Activated T-cell treated with anti-CD3 and anti-CD28 coated beads, Interleukin-2, amount 50 U/mL, for 24 hours (primary cell): Measurements from ENCODE around the gene ACAP3.

ENCODE experiments used
- DNase-seq: peaks from one replicate; pipeline ENCODE4 v3.0.0-alpha.2; 2020
- H3K27ac Mint-ChIP-seq: 2 replicates; pipeline ENCODE4 v1.8.0; 2020; ENCODE audit warnings: mild to moderate bottlenecking, mixed read lengths
- H3K27me3 Mint-ChIP-seq: 2 replicates; pipeline ENCODE4 v1.8.0; 2020; ENCODE audit warnings: mixed read lengths
- H3K36me3 Mint-ChIP-seq: 2 replicates; pipeline ENCODE4 v1.8.0; 2020; ENCODE audit warnings: low read depth, mixed read lengths
- H3K4me1 Mint-ChIP-seq: 2 replicates; pipeline ENCODE4 v1.8.0; 2020; ENCODE audit warnings: low read depth, mixed read lengths
- H3K4me3 Mint-ChIP-seq: 2 replicates; pipeline ENCODE4 v1.8.0; 2020; ENCODE audit warnings: mild to moderate bottlenecking, moderate library complexity, mixed read lengths
- H3K9me3 Mint-ChIP-seq: 2 replicates; pipeline ENCODE4 v1.8.0; 2020; ENCODE audit warnings: mixed read lengths

ACAP3 gene

GRCh38 chr1:1273209-1273511, 34.6 kb downstream of the ACAP3 start:
- Mint-ChIP-seq H3K4me3 (peak overlapping the region; percentile 91), H3K27ac (peak overlapping the region; percentile 94), H3K4me1 (peaks cover 41% of the 10 kb centered on the region), H3K27me3 (no peaks in the 10 kb centered on the region), H3K36me3 (peaks cover 44% of the 10 kb centered on the region), H3K9me3 (no peaks in the 10 kb centered on the region)
- no peak for DNase-seq

- peaks cover 41% of the 10 kb centered on the region for H3K4me1 Mint-ChIP-seq
- peak overlapping the region; percentile 94 for H3K27ac Mint-ChIP-seq
- DNase-seq: no peak
- no peaks in the 10 kb centered on the region for H3K27me3 Mint-ChIP-seq
- no peaks in the 10 kb centered on the region for H3K9me3 Mint-ChIP-seq
- H3K36me3 Mint-ChIP-seq: peaks cover 48% of the 10 kb centered on the region
- H3K4me3 Mint-ChIP-seq: peak overlapping the region; percentile 91
These were observed 35.2 kb downstream of the ACAP3 start for GRCh38 chr1:1272341-1273208.

GRCh38 chr1:1270813-1271212, 36.9 kb downstream of the ACAP3 start:
- Mint-ChIP-seq H3K4me3 (peak overlapping the region; percentile 91), H3K27me3 (no peaks in the 10 kb centered on the region), H3K4me1 (peaks cover 45% of the 10 kb centered on the region), H3K36me3 (peaks cover 61% of the 10 kb centered on the region), H3K9me3 (no peaks in the 10 kb centered on the region), H3K27ac (peak overlapping the region; percentile 86)
- no peak for DNase-seq

GRCh38 chr1:1268284-1268682, 39.4 kb downstream of the ACAP3 start:
- no peak for DNase-seq
- no peaks in the 10 kb centered on the region for H3K27me3 Mint-ChIP-seq
- no peak overlapping the region for H3K4me3 Mint-ChIP-seq
- H3K27ac Mint-ChIP-seq: peak overlapping the region; percentile 50
- H3K36me3 Mint-ChIP-seq: peaks cover 86% of the 10 kb centered on the region
- H3K4me1 Mint-ChIP-seq: peaks cover 39% of the 10 kb centered on the region
- no peaks in the 10 kb centered on the region for H3K9me3 Mint-ChIP-seq

GRCh38 chr1:1267488-1268283, 40.0 kb downstream of the ACAP3 start:
- Mint-ChIP-seq H3K4me1 (peaks cover 40% of the 10 kb centered on the region), H3K27ac (peak overlapping the region; percentile 67), H3K4me3 (no peak overlapping the region), H3K36me3 (peaks cover 86% of the 10 kb centered on the region), H3K9me3 (no peaks in the 10 kb centered on the region), H3K27me3 (no peaks in the 10 kb centered on the region)
- no peak for DNase-seq

- Mint-ChIP-seq H3K4me1 (peaks cover 26% of the 10 kb centered on the region), H3K9me3 (no peaks in the 10 kb centered on the region), H3K36me3 (peaks cover 88% of the 10 kb centered on the region), H3K27me3 (no peaks in the 10 kb centered on the region), H3K4me3 (no peak overlapping the region), H3K27ac (peak overlapping the region; percentile 26)
- no peak for DNase-seq
These were observed 42.9 kb downstream of the ACAP3 start for GRCh38 chr1:1264868-1265272.

GRCh38 chr1:1264026-1264425, 43.7 kb downstream of the ACAP3 start:
- H3K27ac Mint-ChIP-seq: no peak overlapping the region
- H3K36me3 Mint-ChIP-seq: peaks cover 92% of the 10 kb centered on the region
- H3K4me3 Mint-ChIP-seq: no peak overlapping the region
- H3K9me3 Mint-ChIP-seq: no peaks in the 10 kb centered on the region
- DNase-seq: no peak
- H3K27me3 Mint-ChIP-seq: no peaks in the 10 kb centered on the region
- peaks cover 27% of the 10 kb centered on the region for H3K4me1 Mint-ChIP-seq

- DNase-seq: no peak
- Mint-ChIP-seq H3K4me1 (peaks cover 27% of the 10 kb centered on the region), H3K4me3 (no peak overlapping the region), H3K9me3 (no peaks in the 10 kb centered on the region), H3K36me3 (peaks cover 90% of the 10 kb centered on the region), H3K27ac (no peak overlapping the region), H3K27me3 (no peaks in the 10 kb centered on the region)
These were observed 45.0 kb downstream of the ACAP3 start for GRCh38 chr1:1262758-1263157.

- Mint-ChIP-seq H3K27ac (no peak overlapping the region), H3K4me3 (no peak overlapping the region), H3K27me3 (no peaks in the 10 kb centered on the region), H3K36me3 (peaks cover 91% of the 10 kb centered on the region), H3K9me3 (no peaks in the 10 kb centered on the region), H3K4me1 (peaks cover 25% of the 10 kb centered on the region)
- DNase-seq: no peak
These were observed 45.7 kb downstream of the ACAP3 start for GRCh38 chr1:1262071-1262470.

- Mint-ChIP-seq H3K4me1 (peaks cover 24% of the 10 kb centered on the region), H3K9me3 (no peaks in the 10 kb centered on the region), H3K4me3 (no peak overlapping the region), H3K27me3 (no peaks in the 10 kb centered on the region), H3K36me3 (peaks cover 94% of the 10 kb centered on the region), H3K27ac (peak overlapping the region; percentile 77)
- DNase-seq: no peak
These were observed 46.7 kb downstream of the ACAP3 start for GRCh38 chr1:1260843-1261560.

- Mint-ChIP-seq H3K27ac (peak overlapping the region; percentile 77), H3K9me3 (no peaks in the 10 kb centered on the region), H3K36me3 (peaks cover 94% of the 10 kb centered on the region), H3K4me3 (no peak overlapping the region), H3K4me1 (peaks cover 21% of the 10 kb centered on the region), H3K27me3 (no peaks in the 10 kb centered on the region)
- no peak for DNase-seq
These were observed 47.7 kb downstream of the ACAP3 start for GRCh38 chr1:1259951-1260600.

- no peak overlapping the region for H3K27ac Mint-ChIP-seq
- no peak for DNase-seq
- H3K4me1 Mint-ChIP-seq: peaks cover 21% of the 10 kb centered on the region
- H3K36me3 Mint-ChIP-seq: peaks cover 94% of the 10 kb centered on the region
- no peaks in the 10 kb centered on the region for H3K9me3 Mint-ChIP-seq
- no peak overlapping the region for H3K4me3 Mint-ChIP-seq
- no peaks in the 10 kb centered on the region for H3K27me3 Mint-ChIP-seq
These were observed 48.2 kb downstream of the ACAP3 start for GRCh38 chr1:1259540-1259939.

- no peak overlapping the region for H3K4me3 Mint-ChIP-seq
- H3K9me3 Mint-ChIP-seq: no peaks in the 10 kb centered on the region
- no peak for DNase-seq
- no peak overlapping the region for H3K27ac Mint-ChIP-seq
- H3K27me3 Mint-ChIP-seq: no peaks in the 10 kb centered on the region
- H3K36me3 Mint-ChIP-seq: peaks cover 91% of the 10 kb centered on the region
- peaks cover 21% of the 10 kb centered on the region for H3K4me1 Mint-ChIP-seq
These were observed 48.6 kb downstream of the ACAP3 start for GRCh38 chr1:1259119-1259488.
